Ovary (tissue), 3 donors: ENCODE measurements around the gene GALNT17.

ENCODE experiments used
- CTCF ChIP-seq, 3 donors: fragments of 450-650 bp in 2 of 3; fragments of 200-600 bp in 1 of 3; IDR thresholded peaks; one replicate each; pipeline versions ENCODE4 v1.5.1 to v1.8.0; 2016 to 2022; ENCODE audit warnings: antibody characterized with exemption in 3 of 3, mild to moderate bottlenecking in 1 of 3
- POLR2A ChIP-seq: fragments of 450-650 bp; IDR thresholded peaks from one replicate; pipeline ENCODE4 v1.6.1; 2017; ENCODE audit warnings: antibody characterized with exemption, mild to moderate bottlenecking, moderate library complexity
- donor health status: DM: no; HTN: no; CAD: no.

GRCh38 chr7:71106226-71106625, 25.7 kb upstream of the GALNT17 start:
- TF ChIP-seq POLR2A, result no peak
- TF ChIP-seq CTCF (IDR thresholded peaks at IDR 0.05), result no peak
